Measurements from ENCODE around the gene NIN. TPM values are rescaled to one million over a fixed set of nuclear protein-coding genes. Genes with fewer than 3 reads are reported as not detected.

NIN gene
- total RNA-seq, 1 donor from 2014 or later, result 29.5 TPM

GRCh38 chr14:50839691-50840090, 8.7 kb upstream of the NIN start:
- DNase-seq (ENCODE audit: extremely low spot score in 2 of 2), result no peak
- no peak overlapping the region for H3K27ac ChIP-seq
- TF ChIP-seq POLR2AphosphoS5 (IDR thresholded peaks at IDR 0.05; ENCODE audit: insufficient read depth in 1 of 2, low read depth in 1 of 2), result no peak
- TF ChIP-seq POLR2A (IDR thresholded peaks at IDR 0.05), result no peak
- no peak for TF ChIP-seq CTCF (IDR thresholded peaks at IDR 0.05)
- H3K4me3 ChIP-seq, result no peak overlapping the region
- H3K36me3 ChIP-seq, result no peaks in the 10 kb centered on the region
- H3K9me3 ChIP-seq, result no peaks in the 10 kb centered on the region
- intact Hi-C loops (cut with DNase I), result no loop called here
- no peaks in the 10 kb centered on the region for H3K27me3 ChIP-seq
- no peaks in the 10 kb centered on the region for H3K4me1 ChIP-seq

- DNase-seq (ENCODE audit: extremely low spot score in 2 of 2), result no peak
- no peaks in the 10 kb centered on the region for H3K27me3 ChIP-seq
- H3K4me1 ChIP-seq, result no peaks in the 10 kb centered on the region
- H3K27ac ChIP-seq, result no peak overlapping the region
- no peak for TF ChIP-seq POLR2A (IDR thresholded peaks at IDR 0.05)
- no peak for TF ChIP-seq CTCF (IDR thresholded peaks at IDR 0.05)
- no peak for TF ChIP-seq POLR2AphosphoS5 (IDR thresholded peaks at IDR 0.05; ENCODE audit: insufficient read depth in 1 of 2, low read depth in 1 of 2)
- H3K4me3 ChIP-seq, result no peak overlapping the region
- intact Hi-C loops (cut with DNase I), result no loop called here
- H3K36me3 ChIP-seq, result no peaks in the 10 kb centered on the region
- no peaks in the 10 kb centered on the region for H3K9me3 ChIP-seq
These were observed 8.1 kb upstream of the NIN start for GRCh38 chr14:50839048-50839447.

- intact Hi-C loops (cut with DNase I), result no loop called here
- TF ChIP-seq CTCF (IDR thresholded peaks at IDR 0.05) (no peak), POLR2A (IDR thresholded peaks at IDR 0.05) (no peak), POLR2AphosphoS5 (IDR thresholded peaks at IDR 0.05; ENCODE audit: insufficient read depth in 1 of 2, low read depth in 1 of 2) (no peak)
These were observed 7.0 kb upstream of the NIN start for GRCh38 chr14:50837850-50838470.

GRCh38 chr14:50837271-50837670, 6.3 kb upstream of the NIN start:
- TF ChIP-seq POLR2AphosphoS5 (IDR thresholded peaks at IDR 0.05; ENCODE audit: insufficient read depth in 1 of 2, low read depth in 1 of 2), result no peak
- TF ChIP-seq POLR2A (IDR thresholded peaks at IDR 0.05), result no peak
- no peak for TF ChIP-seq CTCF (IDR thresholded peaks at IDR 0.05)
- intact Hi-C loops (cut with DNase I), result no loop called here
- H3K36me3 ChIP-seq, result no peaks in the 10 kb centered on the region

More at GRCh38 chr14:50837850-50838470, 7.0 kb upstream of the NIN start:
- Histone ChIP-seq H3K36me3 (no peaks in the 10 kb centered on the region), H3K27me3 (no peaks in the 10 kb centered on the region), H3K9me3 (no peaks in the 10 kb centered on the region), H3K4me1 (no peaks in the 10 kb centered on the region), H3K4me3 (no peak overlapping the region), H3K27ac (no peak overlapping the region)
- DNase-seq (ENCODE audit: extremely low spot score in 2 of 2), result no peak

GRCh38 chr14:50836515-50836914, 5.6 kb upstream of the NIN start:
- no peak for DNase-seq (ENCODE audit: extremely low spot score in 2 of 2)
- Histone ChIP-seq H3K27me3 (no peaks in the 10 kb centered on the region), H3K4me3 (no peak overlapping the region), H3K4me1 (peaks cover 8% of the 10 kb centered on the region), H3K36me3 (no peaks in the 10 kb centered on the region), H3K27ac (no peak overlapping the region), H3K9me3 (no peaks in the 10 kb centered on the region)
- TF ChIP-seq POLR2AphosphoS5 (IDR thresholded peaks at IDR 0.05; ENCODE audit: insufficient read depth in 1 of 2, low read depth in 1 of 2) (no peak), CTCF (IDR thresholded peaks at IDR 0.05) (no peak), POLR2A (IDR thresholded peaks at IDR 0.05) (no peak)
- intact Hi-C loops (cut with DNase I), result no loop called here

More at GRCh38 chr14:50837271-50837670, 6.3 kb upstream of the NIN start:
- H3K27ac ChIP-seq, result no peak overlapping the region
- H3K4me1 ChIP-seq, result peaks cover under 1% of the 10 kb centered on the region
- no peak for DNase-seq (ENCODE audit: extremely low spot score in 2 of 2)
- no peak overlapping the region for H3K4me3 ChIP-seq
- H3K27me3 ChIP-seq, result no peaks in the 10 kb centered on the region
- H3K9me3 ChIP-seq, result no peaks in the 10 kb centered on the region

Data from vagina (tissue), 2 donors.